H1 (cell line): ENCODE measurements around the gene ADCK2.

ENCODE experiments used
- EP300 ChIP-seq, 2 experiments: IDR thresholded peaks; 1 replicate in 1 of 2; 2 replicates in 1 of 2; pipeline ENCODE4 v1.6.1; 2011 to 2012; ENCODE audit warnings: low read depth in 2 of 2, low read length in 2 of 2, mild to moderate bottlenecking in 2 of 2, borderline replicate concordance in 1 of 2, inconsistent platforms in 1 of 2, moderate library complexity in 1 of 2
- EZH2 ChIP-seq: fragments of 200-600 bp; sonication (generic); IDR thresholded peaks from 2 replicates; pipeline ENCODE4 v1.7.1; 2012; ENCODE audit warnings: low read depth, mild to moderate bottlenecking, moderate library complexity, low read length, inconsistent platforms; ENCODE audit not compliant: severe bottlenecking
- FOSL1 ChIP-seq: IDR thresholded peaks from 2 replicates; pipeline ENCODE4 v1.6.1; 2011; ENCODE audit warnings: mild to moderate bottlenecking, low read depth, low read length, moderate library complexity; ENCODE audit not compliant: insufficient read depth
- GABPA ChIP-seq: IDR thresholded peaks from 2 replicates; pipeline ENCODE4 v1.6.1; 2011; ENCODE audit warnings: mild to moderate bottlenecking, low read length, moderate library complexity, borderline replicate concordance; ENCODE audit not compliant: insufficient read depth
- MAX ChIP-seq: IDR thresholded peaks from 2 replicates; pipeline ENCODE4 v1.6.1; 2012; ENCODE audit warnings: inconsistent platforms
- RAD21 ChIP-seq, 2 experiments: IDR thresholded peaks in 1 of 2; conservative IDR thresholded peaks in 1 of 2; 2 replicates each; pipeline ENCODE4 v1.6.1; 2011; ENCODE audit warnings: low read depth in 2 of 2, low read length in 2 of 2, improper control_type of control experiment in 1 of 2, inconsistent platforms in 1 of 2, mild to moderate bottlenecking in 1 of 2, moderate library complexity in 1 of 2
- RNF2 ChIP-seq: fragments of 200-900, 300-1000 bp; sonication (generic); IDR thresholded peaks from 2 replicates; pipeline ENCODE4 v1.7.1; 2016; ENCODE audit warnings: borderline replicate concordance, low read depth, mild to moderate bottlenecking, antibody characterized with exemption, low read length; ENCODE audit not compliant: poor library complexity, severe bottlenecking; ENCODE audit errors: missing control alignments
- SP1 ChIP-seq: IDR thresholded peaks from 2 replicates; pipeline ENCODE4 v1.6.1; 2011; ENCODE audit warnings: low read depth, low read length
- YY1 ChIP-seq: IDR thresholded peaks from 2 replicates; pipeline ENCODE4 v1.6.1; 2011; ENCODE audit warnings: low read depth, mild to moderate bottlenecking, low read length
- ZNF274 ChIP-seq: IDR thresholded peaks from 2 replicates; pipeline ENCODE4 v1.7.0; 2012; ENCODE audit warnings: low read length, borderline replicate concordance; ENCODE audit errors: extremely low read depth
- TF ChIP-seq, protein P1 (sequence below), 3 experiments: IDR thresholded peaks; 1 replicate in 2 of 3; 2 replicates in 1 of 3; pipeline versions ENCODE4 v1.5.1 to v1.6.1; 2011; ENCODE audit warnings: low read length in 3 of 3, mild to moderate bottlenecking in 3 of 3, inconsistent platforms in 2 of 3, low read depth in 1 of 3, moderate library complexity in 1 of 3; ENCODE audit not compliant: insufficient read depth in 1 of 3; ENCODE audit errors: control extremely low read depth in 1 of 3

DNA sequence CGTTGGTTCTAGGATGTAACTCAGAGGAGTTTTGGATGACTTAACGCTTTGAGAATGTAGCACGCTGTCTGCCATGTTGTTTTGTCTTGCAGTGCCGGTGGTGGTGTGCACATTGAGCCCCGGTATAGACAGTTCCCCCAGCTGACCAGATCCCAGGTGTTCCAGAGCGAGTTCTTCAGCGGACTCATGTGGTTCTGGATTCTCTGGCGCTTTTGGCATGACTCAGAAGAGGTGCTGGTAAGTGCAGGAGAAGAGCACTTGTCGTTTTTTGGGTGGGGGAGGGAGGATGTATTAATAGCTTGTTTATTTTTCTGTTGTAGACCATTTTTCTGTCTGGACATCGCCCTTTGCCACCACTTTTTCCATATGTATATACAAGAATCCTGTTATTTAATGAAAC, 30.0 kb downstream of the ADCK2 start:
- TF ChIP-seq FOSL1, result no peak
- TF ChIP-seq, protein P1, sequence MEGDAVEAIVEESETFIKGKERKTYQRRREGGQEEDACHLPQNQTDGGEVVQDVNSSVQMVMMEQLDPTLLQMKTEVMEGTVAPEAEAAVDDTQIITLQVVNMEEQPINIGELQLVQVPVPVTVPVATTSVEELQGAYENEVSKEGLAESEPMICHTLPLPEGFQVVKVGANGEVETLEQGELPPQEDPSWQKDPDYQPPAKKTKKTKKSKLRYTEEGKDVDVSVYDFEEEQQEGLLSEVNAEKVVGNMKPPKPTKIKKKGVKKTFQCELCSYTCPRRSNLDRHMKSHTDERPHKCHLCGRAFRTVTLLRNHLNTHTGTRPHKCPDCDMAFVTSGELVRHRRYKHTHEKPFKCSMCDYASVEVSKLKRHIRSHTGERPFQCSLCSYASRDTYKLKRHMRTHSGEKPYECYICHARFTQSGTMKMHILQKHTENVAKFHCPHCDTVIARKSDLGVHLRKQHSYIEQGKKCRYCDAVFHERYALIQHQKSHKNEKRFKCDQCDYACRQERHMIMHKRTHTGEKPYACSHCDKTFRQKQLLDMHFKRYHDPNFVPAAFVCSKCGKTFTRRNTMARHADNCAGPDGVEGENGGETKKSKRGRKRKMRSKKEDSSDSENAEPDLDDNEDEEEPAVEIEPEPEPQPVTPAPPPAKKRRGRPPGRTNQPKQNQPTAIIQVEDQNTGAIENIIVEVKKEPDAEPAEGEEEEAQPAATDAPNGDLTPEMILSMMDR (IDR thresholded peaks at IDR 0.05; ENCODE audit: control extremely low read depth in 1 of 3, insufficient read depth in 1 of 3, low read depth in 1 of 3, low read length in 3 of 3), result no peak
- no peak for TF ChIP-seq MAX
- no peak for TF ChIP-seq RNF2
- TF ChIP-seq ZNF274, result no peak
- TF ChIP-seq RAD21 (IDR thresholded peaks at IDR 0.05 in 1 of 2, conservative IDR thresholded peaks at IDR 0.05 in 1 of 2; ENCODE audit: low read depth in 2 of 2, low read length in 2 of 2), result no peak
- TF ChIP-seq SP1, result no peak
- TF ChIP-seq EZH2, result no peak
- TF ChIP-seq GABPA, result no peak
- TF ChIP-seq EP300 (IDR thresholded peaks at IDR 0.05; ENCODE audit: borderline replicate concordance in 1 of 2, low read depth in 2 of 2, low read length in 2 of 2), result no peak
- no peak for TF ChIP-seq YY1
